Uterus (tissue), 4 donors: Measurements from ENCODE around the gene CIB2. TPM values are rescaled to one million over a fixed set of nuclear protein-coding genes. Genes with fewer than 3 reads are reported as not detected.

Source experiments
- DNase-seq, 2 donors: peaks; one replicate each; pipeline ENCODE4 v3.0.0-alpha.2; 2019 to 2020
- H3K27ac ChIP-seq, 2 donors: fragments of 200-600 bp; sonication (generic); 1 replicate in 1 of 2; 2 replicates in 1 of 2; pipeline ENCODE4 v1.5.1; 2016 to 2018
- H3K27me3 ChIP-seq, 2 donors: fragments of 200-600 bp; sonication (generic); one replicate each; pipeline ENCODE4 v1.5.1; 2018 to 2019; ENCODE audit warnings: control low read depth in 1 of 2
- H3K36me3 ChIP-seq, 2 donors: fragments of 200-600 bp; sonication (generic); one replicate each; pipeline ENCODE4 v1.5.1; 2019; ENCODE audit warnings: control low read depth in 1 of 2
- H3K4me1 ChIP-seq, 2 donors: fragments of 200-600 bp; sonication (generic); one replicate each; pipeline ENCODE4 v1.5.1; 2018 to 2019; ENCODE audit warnings: control low read depth in 1 of 2
- H3K4me3 ChIP-seq, 2 donors: fragments of 200-600 bp; sonication (generic); 1 replicate in 1 of 2; 2 replicates in 1 of 2; pipeline ENCODE4 v1.5.1; 2018 to 2019; ENCODE audit warnings: mild to moderate bottlenecking in 1 of 2
- H3K9me3 ChIP-seq, 2 donors: fragments of 200-600 bp; sonication (generic); one replicate each; pipeline ENCODE4 v1.5.1; 2019; ENCODE audit warnings: control low read depth in 1 of 2
- POLR2A ChIP-seq, 2 donors: fragments of 450-650 bp; IDR thresholded peaks; one replicate each; pipeline ENCODE4 v1.6.1; 2016; ENCODE audit warnings: antibody characterized with exemption in 2 of 2, mild to moderate bottlenecking in 1 of 2, moderate library complexity in 1 of 2
- intact Hi-C: fragments of 100-400 bp; cut with DNase I; formaldehyde crosslinking; loops from one replicate; pipeline ENCODE4 v1.15.1; 2023; ENCODE audit warnings: low total_unique reads
- total RNA-seq, 4 donors: library from RNA; depleted of rRNA in 3 of 4; stranded (reverse); fragments of >200 nt in 3 of 4; gene quantifications; one replicate each; pipeline versions ENCODE4 v1.1.0 to v1.2.4, GENCODE V29; 2014 to 2023
- TF ChIP-seq, protein P1 (sequence below), 4 experiments: fragments of 200-600 bp in 2 of 4; fragments of 450-650 bp in 2 of 4; sonication (generic) in 2 of 4; IDR thresholded peaks; one replicate each; pipeline ENCODE4 v1.5.1; 2016 to 2019; ENCODE audit warnings: antibody characterized with exemption in 4 of 4, mild to moderate bottlenecking in 2 of 4, moderate library complexity in 1 of 4
- donor health status: DM: yes; HTN: yes; CAD: no.

The CIB2 gene
- total RNA-seq, 4 donors from 2014 or later, result 4.4 to 11.3 (median 7.8) TPM

DNA sequence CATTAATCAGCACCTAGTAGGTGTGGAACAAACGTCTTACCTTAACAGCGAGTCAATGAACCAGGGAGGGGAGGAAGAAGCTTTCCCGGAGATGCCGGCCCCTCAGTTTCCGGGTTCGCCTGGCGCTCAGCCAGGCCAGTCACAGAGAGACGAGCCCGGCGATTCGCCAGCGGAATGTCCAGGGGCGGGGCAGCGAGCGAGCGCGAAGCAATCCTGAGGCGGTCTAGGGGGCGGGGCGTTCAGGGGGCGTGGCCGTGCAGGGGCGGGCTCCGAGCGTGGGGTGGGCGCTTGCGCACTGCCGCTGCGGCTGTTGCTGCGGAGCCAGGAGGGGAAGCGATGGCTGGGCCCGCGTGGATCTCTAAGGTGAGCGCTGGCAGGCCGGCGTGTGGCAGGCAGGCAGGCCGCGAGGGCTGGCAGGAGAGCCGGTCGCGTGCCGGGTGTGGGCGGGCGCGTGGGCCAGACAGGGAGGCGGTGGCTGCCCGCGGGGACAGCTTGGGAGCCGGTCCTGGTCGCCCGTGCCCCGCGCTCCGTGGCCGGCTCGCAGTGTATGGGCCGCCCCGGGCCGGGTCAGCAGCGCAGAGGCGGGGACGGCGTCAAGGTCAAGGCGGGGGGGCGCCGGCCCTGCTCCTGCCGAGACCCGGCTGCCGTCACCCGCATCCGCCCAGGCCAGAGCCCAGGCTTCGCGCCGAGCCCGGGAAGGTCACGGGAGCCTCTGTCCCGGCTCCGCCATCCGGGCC is 18.0 kb upstream of the CIB2 start, which contains the start of gene IDH3A:
Gene IDH3A (plus strand): TSS at position 295 of the 737 bp plus-strand sequence. CDS start 42 bp downstream, at position 337.
- intact Hi-C loops, result no loop called here
- H3K9me3 ChIP-seq, result no peaks in the 10 kb centered on the region

GRCh38 chr15:78148392-78149067 is 17.3 kb upstream of the CIB2 start:
- Histone ChIP-seq H3K27ac (peak overlapping the region; percentile 58 to 72), H3K4me1 (peaks cover 0 to 5% of the 10 kb centered on the region in 2 donors), H3K9me3 (no peaks in the 10 kb centered on the region), H3K4me3 (peak overlapping the region; percentile 54 to 75), H3K36me3 (no peaks in the 10 kb centered on the region), H3K27me3 (no peaks in the 10 kb centered on the region)
- no peak for DNase-seq
- intact Hi-C loops, result no loop called here
- TF ChIP-seq, protein P1, sequence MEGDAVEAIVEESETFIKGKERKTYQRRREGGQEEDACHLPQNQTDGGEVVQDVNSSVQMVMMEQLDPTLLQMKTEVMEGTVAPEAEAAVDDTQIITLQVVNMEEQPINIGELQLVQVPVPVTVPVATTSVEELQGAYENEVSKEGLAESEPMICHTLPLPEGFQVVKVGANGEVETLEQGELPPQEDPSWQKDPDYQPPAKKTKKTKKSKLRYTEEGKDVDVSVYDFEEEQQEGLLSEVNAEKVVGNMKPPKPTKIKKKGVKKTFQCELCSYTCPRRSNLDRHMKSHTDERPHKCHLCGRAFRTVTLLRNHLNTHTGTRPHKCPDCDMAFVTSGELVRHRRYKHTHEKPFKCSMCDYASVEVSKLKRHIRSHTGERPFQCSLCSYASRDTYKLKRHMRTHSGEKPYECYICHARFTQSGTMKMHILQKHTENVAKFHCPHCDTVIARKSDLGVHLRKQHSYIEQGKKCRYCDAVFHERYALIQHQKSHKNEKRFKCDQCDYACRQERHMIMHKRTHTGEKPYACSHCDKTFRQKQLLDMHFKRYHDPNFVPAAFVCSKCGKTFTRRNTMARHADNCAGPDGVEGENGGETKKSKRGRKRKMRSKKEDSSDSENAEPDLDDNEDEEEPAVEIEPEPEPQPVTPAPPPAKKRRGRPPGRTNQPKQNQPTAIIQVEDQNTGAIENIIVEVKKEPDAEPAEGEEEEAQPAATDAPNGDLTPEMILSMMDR (IDR thresholded peaks at IDR 0.05), result no peak
- TF ChIP-seq POLR2A (IDR thresholded peaks at IDR 0.05), result no peak

More for the DNA sequence above, 18.0 kb upstream of the CIB2 start, which contains the start of gene IDH3A:
- Histone ChIP-seq H3K4me1 (peaks cover 0 to 5% of the 10 kb centered on the region in 2 donors), H3K27me3 (no peaks in the 10 kb centered on the region), H3K27ac (peak within 1 kb of the TSS; percentile 76 to 84), H3K4me3 (peak within 1 kb of the TSS; percentile 54 to 75), H3K36me3 (no peaks in the 10 kb centered on the region)
- TF ChIP-seq POLR2A (IDR thresholded peaks at IDR 0.05), result peak; percentile 76 to 90
- TF ChIP-seq, protein P1 (IDR thresholded peaks at IDR 0.05), result no peak
- peak; percentile 99 to 100 for DNase-seq

DNA sequence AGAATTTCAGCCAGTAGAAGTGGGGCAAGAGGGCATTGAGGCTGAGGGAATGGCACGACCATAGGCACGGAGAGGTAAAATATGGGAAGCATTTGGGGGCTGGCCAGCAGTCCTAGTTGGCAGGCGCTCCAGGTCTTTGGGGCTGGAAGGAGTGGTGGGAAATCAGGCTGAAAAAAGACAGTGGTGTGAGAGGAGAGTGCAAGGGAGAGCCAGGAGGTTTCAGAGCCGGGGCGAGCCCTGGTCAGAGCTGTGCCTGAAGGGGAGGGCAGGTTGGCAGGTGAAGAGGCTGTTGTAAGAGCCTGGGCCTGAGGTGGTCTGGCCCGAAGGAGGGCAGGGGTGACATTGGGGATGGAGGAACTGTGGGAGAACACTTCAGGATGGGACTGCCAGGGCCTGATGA is 16.3 kb upstream of the CIB2 start:
- Histone ChIP-seq H3K27ac (no peak overlapping the region), H3K36me3 (no peaks in the 10 kb centered on the region), H3K4me3 (no peak overlapping the region), H3K4me1 (peaks cover 0 to 5% of the 10 kb centered on the region in 2 donors), H3K9me3 (no peaks in the 10 kb centered on the region), H3K27me3 (no peaks in the 10 kb centered on the region)
- no peak for DNase-seq
- intact Hi-C loops, result no loop called here
- no peak for TF ChIP-seq POLR2A (IDR thresholded peaks at IDR 0.05)
- TF ChIP-seq, protein P1 (IDR thresholded peaks at IDR 0.05), result no peak

GRCh38 chr15:78146425-78147154 is 15.3 kb upstream of the CIB2 start:
- no peak overlapping the region for H3K4me3 ChIP-seq
- no peaks in the 10 kb centered on the region for H3K27me3 ChIP-seq
- H3K27ac ChIP-seq, result no peak overlapping the region
- intact Hi-C loops, result no loop called here
- H3K4me1 ChIP-seq, result peaks cover 0 to 5% of the 10 kb centered on the region in 2 donors
- TF ChIP-seq POLR2A (IDR thresholded peaks at IDR 0.05), result no peak
- TF ChIP-seq, protein P1 (IDR thresholded peaks at IDR 0.05), result no peak
- no peaks in the 10 kb centered on the region for H3K36me3 ChIP-seq
- H3K9me3 ChIP-seq, result no peaks in the 10 kb centered on the region
- DNase-seq, result no peak
